Measurements from ENCODE around the gene TFPI. TPM values are rescaled to one million over a fixed set of nuclear protein-coding genes. Genes with fewer than 3 reads are reported as not detected.
"Not testable (repeated sequence)": the region's sequence is repeated elsewhere in the genome, so short reads cannot be mapped to it uniquely, and the experiment has no call there.

Gene TFPI
- total RNA-seq, 4 donors from 2014 or later: 42.6 to 141 (median 66.1) TPM

DNA sequence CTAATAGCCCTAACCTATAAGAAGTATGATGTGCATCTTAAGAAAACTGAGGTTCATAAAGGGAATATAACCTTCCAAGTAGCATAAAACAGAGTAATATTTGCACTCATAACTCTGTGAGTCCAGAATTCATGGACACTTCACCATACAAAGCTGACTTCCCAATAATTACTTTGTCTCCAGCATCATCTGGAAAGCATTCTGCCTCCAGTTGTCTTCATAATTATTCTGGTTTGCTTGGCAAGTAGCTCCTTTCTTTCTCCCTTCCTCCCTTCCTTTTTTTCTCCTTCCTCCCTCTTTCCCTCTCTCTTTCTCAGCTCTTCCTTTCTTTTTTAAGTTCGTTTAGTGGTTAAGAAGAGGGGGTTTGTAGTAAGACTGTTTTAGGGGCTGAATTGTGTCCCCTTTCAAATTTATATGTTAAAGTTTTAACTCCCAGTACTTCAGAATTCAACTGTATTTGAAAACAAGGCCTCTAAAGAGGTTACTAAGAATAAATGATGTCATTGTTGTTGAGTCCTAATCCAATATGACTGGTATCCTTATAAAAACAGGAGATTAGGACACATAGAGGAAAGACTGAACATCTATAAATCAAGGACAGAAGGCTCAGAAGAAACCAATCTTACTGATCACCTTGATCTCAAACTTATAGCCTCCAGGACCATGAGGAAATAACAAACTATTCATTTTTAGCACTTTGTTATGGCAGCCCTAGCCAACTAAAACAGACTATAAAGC is 28.9 kb downstream of the TFPI start:
- no peak for TF ChIP-seq CTCF (IDR thresholded peaks at IDR 0.05)
- TF ChIP-seq EP300 (IDR thresholded peaks at IDR 0.05): no peak
- TF ChIP-seq POLR2AphosphoS5 (IDR thresholded peaks at IDR 0.05): no peak
- TF ChIP-seq POLR2A (IDR thresholded peaks at IDR 0.05): no peak
- H3K36me3 ChIP-seq: peaks cover 0 to 11% of the 10 kb centered on the region in 2 donors
- H3K4me1 ChIP-seq: no peaks in the 10 kb centered on the region
- no peaks in the 10 kb centered on the region for H3K9me3 ChIP-seq
- WGBS, 2 donors (ENCODE audit: low coverage in 1 of 2): 64 to 90% methylated on average over 1 of the region's 1 CpG
- no peak overlapping the region for H3K27ac ChIP-seq
- no peak for ATAC-seq
- H3K27me3 ChIP-seq: no peaks in the 10 kb centered on the region
- no peak overlapping the region for H3K4me3 ChIP-seq

DNA sequence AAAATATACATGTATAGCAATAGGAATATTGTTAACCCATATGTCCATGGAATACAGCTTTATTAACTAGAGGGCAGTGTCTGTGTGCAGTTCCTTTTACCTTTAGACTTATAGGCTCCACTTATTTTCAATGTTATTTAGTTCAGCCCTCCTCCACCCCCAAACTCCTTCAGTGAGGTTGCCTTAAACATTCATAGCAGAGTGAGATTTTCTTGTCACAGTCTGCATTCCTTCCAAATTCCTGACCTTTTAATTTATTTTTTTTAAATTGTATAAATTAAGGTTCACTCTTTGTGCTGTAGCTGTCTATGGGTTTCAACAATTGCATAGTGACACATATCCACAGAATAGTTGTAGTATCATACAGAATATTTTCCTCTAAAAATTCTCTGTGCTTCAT is 30.9 kb downstream of the TFPI start:
- Histone ChIP-seq H3K9me3 (no peaks in the 10 kb centered on the region), H3K27ac (no peak overlapping the region), H3K27me3 (no peaks in the 10 kb centered on the region), H3K4me1 (no peaks in the 10 kb centered on the region), H3K36me3 (peaks cover 0 to 25% of the 10 kb centered on the region in 2 donors), H3K4me3 (no peak overlapping the region)
- no peak for TF ChIP-seq POLR2AphosphoS5 (IDR thresholded peaks at IDR 0.05)
- no peak for TF ChIP-seq EP300 (IDR thresholded peaks at IDR 0.05)
- no peak for TF ChIP-seq POLR2A (IDR thresholded peaks at IDR 0.05)
- no peak for TF ChIP-seq CTCF (IDR thresholded peaks at IDR 0.05)
- no peak for ATAC-seq

DNA sequence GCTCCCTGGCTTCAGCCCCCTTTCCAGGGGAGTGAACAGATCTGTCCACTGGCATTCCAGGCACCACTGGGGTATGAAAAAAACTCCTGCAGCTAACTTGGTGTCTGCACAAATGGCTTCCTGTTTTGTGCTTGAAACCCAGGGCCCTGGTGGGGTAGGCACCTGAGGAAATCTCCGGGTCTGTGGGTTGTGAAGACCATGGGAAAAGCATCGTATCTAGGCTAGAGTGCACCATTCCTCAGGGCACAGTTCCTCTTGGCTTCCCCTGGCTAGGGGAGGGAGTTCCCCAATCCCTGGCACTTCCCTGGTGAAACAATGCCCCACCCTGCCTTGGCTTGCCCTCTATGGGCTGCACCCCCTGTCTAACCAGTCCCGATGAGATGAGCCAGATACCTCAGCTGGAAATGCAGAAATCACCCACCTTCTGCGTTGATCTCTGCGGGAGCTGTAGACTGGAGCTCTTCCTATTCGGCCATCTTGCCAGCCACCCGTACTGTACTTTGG is 34.1 kb downstream of the TFPI start:
- 93 to 96% methylated on average over 2 to 4 of the region's 7 CpGs for WGBS, 2 donors (ENCODE audit: low coverage in 1 of 2)
- Histone ChIP-seq H3K9me3 (peaks cover 0 to 9% (median 0%) of the 10 kb centered on the region in 3 donors), H3K27ac (no peak overlapping the region), H3K4me1 (no peaks in the 10 kb centered on the region), H3K27me3 (no peaks in the 10 kb centered on the region), H3K36me3 (peaks cover 0 to 25% of the 10 kb centered on the region in 2 donors), H3K4me3 (no peak overlapping the region)
- no peak for ATAC-seq
- TF ChIP-seq CTCF (IDR thresholded peaks at IDR 0.05) (no peak), EP300 (IDR thresholded peaks at IDR 0.05) (no peak), POLR2A (IDR thresholded peaks at IDR 0.05) (no peak), POLR2AphosphoS5 (IDR thresholded peaks at IDR 0.05) (no peak)

- Histone ChIP-seq H3K27ac (no peak overlapping the region), H3K36me3 (peaks cover 0 to 25% of the 10 kb centered on the region in 2 donors), H3K4me3 (no peak overlapping the region), H3K27me3 (no peaks in the 10 kb centered on the region), H3K9me3 (peaks cover 0 to 9% (median 0%) of the 10 kb centered on the region in 3 donors), H3K4me1 (no peaks in the 10 kb centered on the region)
- no peak for ATAC-seq
- WGBS, 2 donors (ENCODE audit: low coverage in 1 of 2): no CpG with 5 or more reads among the region's 7 CpGs
- TF ChIP-seq POLR2AphosphoS5 (IDR thresholded peaks at IDR 0.05) (no peak), EP300 (IDR thresholded peaks at IDR 0.05) (no peak), CTCF (IDR thresholded peaks at IDR 0.05) (no peak), POLR2A (IDR thresholded peaks at IDR 0.05) (no peak)
Observed at GRCh38 chr2:187519419-187520120, 34.7 kb downstream of the TFPI start.

DNA sequence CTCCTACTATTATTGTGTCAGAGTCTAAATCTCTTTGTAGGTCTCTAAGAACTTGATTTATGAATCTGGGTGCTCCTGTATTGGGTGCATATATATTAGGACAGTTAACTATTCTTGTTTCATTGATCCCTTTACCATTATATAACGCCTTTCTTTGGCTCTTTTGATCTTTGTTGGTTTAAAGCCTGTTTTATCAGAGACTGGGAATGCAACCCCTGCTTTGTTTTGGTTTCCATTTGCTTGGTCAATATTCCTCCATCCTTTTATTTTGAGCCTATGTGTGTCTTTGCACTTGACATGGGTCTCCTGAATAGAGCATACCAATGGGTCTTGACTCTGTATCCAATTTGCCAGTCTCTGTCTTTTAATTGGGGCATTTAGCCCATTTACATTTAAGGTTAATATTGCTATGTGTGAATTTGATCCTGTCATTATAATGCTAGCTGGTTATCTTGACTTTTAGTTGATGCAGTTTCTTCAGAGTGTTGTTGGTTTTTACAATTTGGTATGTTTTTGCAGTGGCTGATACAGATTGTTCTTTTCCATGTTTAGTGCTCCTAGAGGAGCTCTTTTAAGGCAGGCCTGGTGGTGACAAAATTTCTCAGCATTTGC is 36.4 kb downstream of the TFPI start:
- not testable (repeated sequence) for H3K4me1 ChIP-seq, H3K27ac ChIP-seq, H3K27me3 ChIP-seq, H3K9me3 ChIP-seq, H3K4me3 ChIP-seq, ATAC-seq
- 83 to 100% methylated on average over 1 of the region's 1 CpG for WGBS, 2 donors (ENCODE audit: low coverage in 1 of 2)
- H3K36me3 ChIP-seq: peaks cover 0 to 25% of the 10 kb centered on the region in 2 donors

DNA sequence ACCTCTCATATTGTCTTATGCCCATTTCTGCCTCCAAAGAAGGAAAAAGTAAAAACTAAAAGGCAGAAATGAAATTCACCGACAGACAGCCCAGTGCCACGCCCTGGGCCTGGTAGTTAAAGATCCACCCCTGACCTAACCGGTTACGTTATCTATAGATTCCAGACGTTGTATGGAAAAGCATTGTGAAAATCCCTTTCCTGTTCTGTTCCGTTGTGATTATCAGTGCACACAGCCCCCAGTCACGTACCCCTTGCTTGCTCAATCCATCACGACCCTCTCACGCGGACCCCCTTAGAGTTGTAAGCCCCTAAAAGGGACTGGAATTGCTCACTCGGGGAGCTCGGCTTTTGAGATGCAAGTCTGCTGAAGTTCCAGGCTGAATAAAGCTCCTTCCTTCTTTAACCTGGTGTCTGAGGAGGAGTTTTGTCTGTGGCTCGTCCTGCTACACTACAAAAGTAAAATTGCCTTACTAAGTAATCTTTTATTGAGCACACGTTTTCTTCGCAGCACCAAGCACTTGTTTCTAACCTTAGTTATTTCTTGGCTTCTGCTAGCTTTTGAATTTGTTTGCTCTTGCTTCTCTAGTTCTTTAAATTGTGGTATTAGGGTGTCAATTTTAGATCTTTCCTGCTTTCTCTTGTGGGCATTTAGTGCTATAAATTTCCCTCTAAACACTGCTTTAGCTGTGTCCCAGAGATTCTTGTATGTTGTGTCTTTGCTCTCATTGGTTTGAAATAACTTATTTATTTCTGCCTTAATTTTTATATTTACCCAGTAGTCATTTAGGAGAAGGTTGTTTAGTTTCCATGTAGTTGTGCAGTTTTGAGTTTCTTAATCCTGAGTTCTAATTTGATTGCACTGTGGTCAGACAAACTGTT is 37.4 kb downstream of the TFPI start:
- H3K4me3 ChIP-seq, ATAC-seq, H3K27ac ChIP-seq, H3K4me1 ChIP-seq, H3K9me3 ChIP-seq, H3K27me3 ChIP-seq: not testable (repeated sequence)
- peaks cover 0 to 18% of the 10 kb centered on the region in 2 donors for H3K36me3 ChIP-seq
- WGBS, 2 donors (ENCODE audit: low coverage in 1 of 2): 92% methylated on average over 10 to 14 of the region's 15 CpGs
